ENCODE results near the gene ADCK2.
"Not testable (repeated sequence)": the region's sequence is repeated elsewhere in the genome, so short reads cannot be mapped to it uniquely, and the experiment has no call there.

ADCK2 gene

GRCh38 chr7:140645166-140645900 is 27.4 kb upstream of the ADCK2 start:
- no peak for DNase-seq (ENCODE audit: low spot score)

GRCh38 chr7:140646931-140647647 is 25.7 kb upstream of the ADCK2 start:
- peak; percentile 41 for DNase-seq (ENCODE audit: low spot score)

GRCh38 chr7:140649556-140650205 is 23.1 kb upstream of the ADCK2 start:
- no peak for DNase-seq (ENCODE audit: low spot score)

- DNase-seq (ENCODE audit: low spot score): no peak
Observed at GRCh38 chr7:140650367-140650766, 22.4 kb upstream of the ADCK2 start.

- peak; percentile 54 for DNase-seq (ENCODE audit: low spot score)
Observed at GRCh38 chr7:140653319-140654108, 19.2 kb upstream of the ADCK2 start.

GRCh38 chr7:140654109-140654387 is 18.7 kb upstream of the ADCK2 start:
- DNase-seq (ENCODE audit: low spot score): no peak

GRCh38 chr7:140654661-140655060 is 18.1 kb upstream of the ADCK2 start:
- no peak for DNase-seq (ENCODE audit: low spot score)

GRCh38 chr7:140655511-140656408 is 17.0 kb upstream of the ADCK2 start:
- no peak for DNase-seq (ENCODE audit: low spot score)

- peak; percentile 29 for DNase-seq (ENCODE audit: low spot score)
Observed at GRCh38 chr7:140656548-140657515, 15.9 kb upstream of the ADCK2 start.

- no peak for DNase-seq (ENCODE audit: low spot score)
Observed at GRCh38 chr7:140657891-140658290, 14.9 kb upstream of the ADCK2 start.

- no peak for DNase-seq (ENCODE audit: low spot score)
Observed at GRCh38 chr7:140659856-140660255, 12.9 kb upstream of the ADCK2 start.

- no peak for DNase-seq (ENCODE audit: low spot score)
Observed at GRCh38 chr7:140661124-140661523, 11.6 kb upstream of the ADCK2 start.

- DNase-seq (ENCODE audit: low spot score): not testable (repeated sequence)
Observed at GRCh38 chr7:140662938-140663337, 9.8 kb upstream of the ADCK2 start.

- no peak for DNase-seq (ENCODE audit: low spot score)
Observed at GRCh38 chr7:140667476-140667875, 5.3 kb upstream of the ADCK2 start.

- DNase-seq (ENCODE audit: low spot score): no peak
Observed at GRCh38 chr7:140668641-140669040, 4.1 kb upstream of the ADCK2 start.

GRCh38 chr7:140669352-140669751 is 3.4 kb upstream of the ADCK2 start:
- DNase-seq (ENCODE audit: low spot score): no peak

GRCh38 chr7:140669862-140670261 is 2.9 kb upstream of the ADCK2 start:
- not testable (repeated sequence) for DNase-seq (ENCODE audit: low spot score)

GRCh38 chr7:140670343-140670935 is 2.3 kb upstream of the ADCK2 start:
- DNase-seq (ENCODE audit: low spot score): no peak

GRCh38 chr7:140671966-140672365 is 779 bp upstream of the ADCK2 start:
- no peak for DNase-seq (ENCODE audit: low spot score)
